HG02571 (cell line): ENCODE data around the gene LTV1.
"Not testable (repeated sequence)": the region's sequence is repeated elsewhere in the genome, so short reads cannot be mapped to it uniquely, and the experiment has no call there.

Experiments used
- ATAC-seq: cut with Tn5 transposase; IDR thresholded peaks from one replicate; pipeline ENCODE4 v1.9.1; 2021; ENCODE audit warnings: mild to moderate bottlenecking, moderate library complexity; ENCODE audit not compliant: unreplicated experiment

Gene LTV1

GRCh38 chr6:143840595-143841265 is 2.4 kb upstream of the LTV1 start:
- ATAC-seq, result no peak

GRCh38 chr6:143842461-143842901 is 657 bp upstream of the LTV1 start:
- peak; percentile 14 for ATAC-seq

- peak; percentile 4 for ATAC-seq
Measured at GRCh38 chr6:143843677-143843999, 500 bp downstream of the LTV1 start.

- no peak for ATAC-seq
Measured at GRCh38 chr6:143844006-143844405, 868 bp downstream of the LTV1 start.

- no peak for ATAC-seq
Measured at GRCh38 chr6:143845033-143845432, 1.9 kb downstream of the LTV1 start.

- ATAC-seq, result not testable (repeated sequence)
Measured at GRCh38 chr6:143851706-143852105, 8.6 kb downstream of the LTV1 start.

GRCh38 chr6:143855057-143855456 is 11.9 kb downstream of the LTV1 start:
- ATAC-seq, result not testable (repeated sequence)

- ATAC-seq, result not testable (repeated sequence)
Measured at GRCh38 chr6:143856762-143857161, 13.6 kb downstream of the LTV1 start.

GRCh38 chr6:143857651-143858050 is 14.5 kb downstream of the LTV1 start:
- no peak for ATAC-seq

GRCh38 chr6:143859891-143860660 is 16.9 kb downstream of the LTV1 start:
- ATAC-seq, result no peak

GRCh38 chr6:143863771-143864170 is 20.6 kb downstream of the LTV1 start:
- no peak for ATAC-seq

GRCh38 chr6:143864234-143864633 is 21.1 kb downstream of the LTV1 start, which contains the start of gene ZC2HC1B:
ZC2HC1B (plus strand) TSS chr6:143864474; CDS start chr6:143864540, 66 bp downstream.
- ATAC-seq, result no peak

GRCh38 chr6:143867236-143867635 is 24.1 kb downstream of the LTV1 start:
- ATAC-seq, result no peak

GRCh38 chr6:143868808-143869207 is 25.7 kb downstream of the LTV1 start:
- ATAC-seq, result not testable (repeated sequence)

GRCh38 chr6:143871202-143871730 is 28.1 kb downstream of the LTV1 start:
- ATAC-seq, result not testable (repeated sequence)

- ATAC-seq, result peak; percentile 91
Measured at GRCh38 chr6:143872201-143872600, 29.1 kb downstream of the LTV1 start.

GRCh38 chr6:143873600-143873999 is 30.5 kb downstream of the LTV1 start:
- not testable (repeated sequence) for ATAC-seq

- ATAC-seq, result not testable (repeated sequence)
Measured at GRCh38 chr6:143874503-143874902, 31.4 kb downstream of the LTV1 start.

- ATAC-seq, result no peak
Measured at GRCh38 chr6:143877584-143878271, 34.6 kb downstream of the LTV1 start.

- ATAC-seq, result no peak
Measured at GRCh38 chr6:143878272-143878760, 35.2 kb downstream of the LTV1 start.

GRCh38 chr6:143880412-143880811 is 37.3 kb downstream of the LTV1 start:
- ATAC-seq, result no peak
